ENCODE data around the gene GREB1L.

GRCh38 chr18:21261352-21261751 is 19.3 kb downstream of the GREB1L start:
- TF ChIP-seq CTCF (IDR thresholded peaks at IDR 0.05) (no peak), POLR2A (IDR thresholded peaks at IDR 0.05) (no peak)

Data from vagina (tissue), 2 donors.